ENCODE data around the gene RAMACL. TPM values are rescaled to one million over a fixed set of nuclear protein-coding genes. Genes with fewer than 3 reads are reported as not detected.

The RAMACL gene
- total RNA-seq, 1 experiment from 2014 or later, result 0.77 TPM

GRCh38 chr6:166570929-166571713 is 15.4 kb downstream of the RAMACL start:
- intact Hi-C loops (cut with micrococcal nuclease; ENCODE audit: unreplicated experiment), result no loop called here
- TF ChIP-seq EZH2 (IDR thresholded peaks at IDR 0.05; ENCODE audit: borderline replicate concordance, low read depth, low read length, poor library complexity, severe bottlenecking), result no peak
- no peak for TF ChIP-seq CTCF (conservative IDR thresholded peaks at IDR 0.05; ENCODE audit: low read depth, low read length)
- H3K27me3 ChIP-seq (replicated peaks; ENCODE audit: insufficient read depth, low read depth, low read length, poor library complexity), result no peaks in the 10 kb centered on the region
- POLR2A ChIA-PET (ENCODE audit: low non-redundant PET), result no interaction called here
- no peak overlapping the region for H3K4me3 ChIP-seq (ENCODE audit: low read depth, low read length, poor library complexity, severe bottlenecking)
- no peaks in the 10 kb centered on the region for H3K4me1 ChIP-seq (ENCODE audit: insufficient read depth, low read length, poor library complexity, severe bottlenecking)
- no peak for DNase-seq (ENCODE audit: low spot score)
- no TSS peak for BruUV-seq (replicated peaks)
- H3K27ac ChIP-seq (ENCODE audit: low read depth, low read length, poor library complexity, severe bottlenecking), result no peak overlapping the region
- CTCF ChIA-PET, result no interaction called here
- no peaks in the 10 kb centered on the region for H3K9me3 ChIP-seq (ENCODE audit: low read depth, low read length, poor library complexity, severe bottlenecking)
- H3K36me3 ChIP-seq (ENCODE audit: insufficient read depth, low read length, poor library complexity, severe bottlenecking), result no peaks in the 10 kb centered on the region

GRCh38 chr6:166569206-166569605 is 17.3 kb downstream of the RAMACL start:
- Histone ChIP-seq H3K4me1 (ENCODE audit: insufficient read depth, low read length, poor library complexity, severe bottlenecking) (no peaks in the 10 kb centered on the region), H3K9me3 (ENCODE audit: low read depth, low read length, poor library complexity, severe bottlenecking) (no peaks in the 10 kb centered on the region), H3K27ac (ENCODE audit: low read depth, low read length, poor library complexity, severe bottlenecking) (no peak overlapping the region), H3K4me3 (ENCODE audit: low read depth, low read length, poor library complexity, severe bottlenecking) (no peak overlapping the region), H3K36me3 (ENCODE audit: insufficient read depth, low read length, poor library complexity, severe bottlenecking) (no peaks in the 10 kb centered on the region), H3K27me3 (replicated peaks; ENCODE audit: insufficient read depth, low read depth, low read length, poor library complexity) (no peaks in the 10 kb centered on the region)
- intact Hi-C loops (cut with micrococcal nuclease; ENCODE audit: unreplicated experiment), result no loop called here
- CTCF ChIA-PET, result no interaction called here
- TF ChIP-seq EZH2 (IDR thresholded peaks at IDR 0.05; ENCODE audit: borderline replicate concordance, low read depth, low read length, poor library complexity, severe bottlenecking) (no peak), CTCF (conservative IDR thresholded peaks at IDR 0.05; ENCODE audit: low read depth, low read length) (no peak)
- BruUV-seq (replicated peaks), result no TSS peak
- no peak for DNase-seq (ENCODE audit: low spot score)
- POLR2A ChIA-PET (ENCODE audit: low non-redundant PET), result no interaction called here

- DNase-seq (ENCODE audit: low spot score), result no peak
- CTCF ChIA-PET, result no interaction called here
- Histone ChIP-seq H3K27me3 (replicated peaks; ENCODE audit: insufficient read depth, low read depth, low read length, poor library complexity) (no peaks in the 10 kb centered on the region), H3K4me3 (ENCODE audit: low read depth, low read length, poor library complexity, severe bottlenecking) (no peak overlapping the region), H3K4me1 (ENCODE audit: insufficient read depth, low read length, poor library complexity, severe bottlenecking) (no peaks in the 10 kb centered on the region), H3K36me3 (ENCODE audit: insufficient read depth, low read length, poor library complexity, severe bottlenecking) (no peaks in the 10 kb centered on the region), H3K27ac (ENCODE audit: low read depth, low read length, poor library complexity, severe bottlenecking) (no peak overlapping the region), H3K9me3 (ENCODE audit: low read depth, low read length, poor library complexity, severe bottlenecking) (no peaks in the 10 kb centered on the region)
- no TSS peak for BruUV-seq (replicated peaks)
- POLR2A ChIA-PET (ENCODE audit: low non-redundant PET), result interaction anchor here (0.5 to 0.6 kb wide), 2 partner anchors 10 to 206 kb away, joined by 3 to 4 read pairs; no protein-coding TSS in a partner anchor
- intact Hi-C loops (cut with micrococcal nuclease; ENCODE audit: unreplicated experiment), result no loop called here
- TF ChIP-seq CTCF (conservative IDR thresholded peaks at IDR 0.05; ENCODE audit: low read depth, low read length), result no peak
- TF ChIP-seq EZH2 (IDR thresholded peaks at IDR 0.05; ENCODE audit: borderline replicate concordance, low read depth, low read length, poor library complexity, severe bottlenecking), result no peak
Measured at GRCh38 chr6:166567813-166568212, 18.7 kb downstream of the RAMACL start.

Measured in A673 (cell line).